Skin epidermis (tissue), 12 donors: ENCODE data around the gene COL27A1.
"Not testable (repeated sequence)": the region's sequence is repeated elsewhere in the genome, so short reads cannot be mapped to it uniquely, and the experiment has no call there.

Experiments
- H3K27ac ChIP-seq, 21 experiments: fragments of 200-600 bp; sonication (generic) in 11 of 21; one replicate each; pipeline ENCODE4 v1.5.0; 2020; ENCODE audit warnings: mild to moderate bottlenecking in 3 of 21, inconsistent platforms in 2 of 21, moderate library complexity in 2 of 21
- H3K4me3 ChIP-seq, 7 experiments: fragments of 200-600 bp; sonication (generic) in 2 of 7; one replicate each; pipeline ENCODE4 v1.5.0; 2020; ENCODE audit warnings: inconsistent platforms in 2 of 7, mild to moderate bottlenecking in 2 of 7, moderate library complexity in 1 of 7

Gene COL27A1

DNA sequence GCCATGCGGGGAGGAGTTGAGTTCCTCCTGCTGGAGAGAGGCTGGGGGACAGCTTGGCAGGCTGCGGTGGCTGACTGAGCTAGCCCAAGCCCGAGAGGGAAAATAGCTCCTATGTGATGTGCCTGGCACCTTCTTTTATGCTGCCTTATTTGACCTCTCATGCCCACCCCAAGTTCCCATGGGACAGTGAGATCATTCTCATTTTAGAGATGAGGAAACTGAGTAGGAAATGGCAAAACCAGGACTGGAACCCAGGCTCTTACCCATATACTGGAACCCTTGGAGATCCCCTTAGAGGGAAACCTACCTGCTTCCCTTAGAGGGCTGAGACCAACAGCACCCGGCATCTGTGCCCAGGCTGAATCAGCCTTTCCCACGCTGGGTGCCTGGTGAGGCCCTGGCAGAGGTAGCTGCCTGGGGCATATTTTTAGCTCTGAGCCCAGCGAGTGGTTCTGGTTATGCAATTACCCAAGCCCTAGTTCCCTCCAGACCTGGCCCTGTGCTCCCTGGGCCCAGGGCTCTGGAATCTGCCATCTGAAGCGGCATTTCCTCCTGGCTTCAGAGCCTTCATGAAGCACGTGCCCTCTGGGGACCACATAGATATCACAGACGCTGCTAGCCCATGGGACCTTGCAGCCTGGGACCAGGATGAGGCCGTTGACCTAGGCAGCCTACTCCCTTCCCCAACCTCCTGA lies 23.6 kb downstream of the COL27A1 start:
- no peak overlapping the region for H3K4me3 ChIP-seq
- H3K27ac ChIP-seq = peak overlapping the region in 2 of 21 experiments; percentile 32 to 50

DNA sequence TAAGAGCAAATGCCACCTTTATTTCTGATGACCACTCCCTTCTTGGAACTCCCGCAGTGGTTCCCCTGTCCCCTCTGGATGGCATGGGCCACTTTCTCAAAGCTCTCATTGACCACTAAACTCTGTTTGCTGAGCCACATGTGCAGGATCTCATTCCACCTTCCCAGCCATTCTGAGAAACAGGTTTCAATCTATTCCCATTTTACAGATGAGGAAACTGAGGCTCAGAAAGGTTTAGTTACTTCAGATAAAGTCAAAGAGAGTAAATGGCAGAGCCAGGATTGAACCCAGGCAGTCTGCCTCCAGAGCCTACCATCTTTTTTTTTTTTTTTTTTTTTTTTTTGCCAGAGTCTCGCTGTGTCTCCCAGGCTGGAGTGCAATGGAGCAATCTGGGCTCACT lies 24.2 kb downstream of the COL27A1 start:
- no peak overlapping the region for H3K27ac ChIP-seq
- no peak overlapping the region for H3K4me3 ChIP-seq

DNA sequence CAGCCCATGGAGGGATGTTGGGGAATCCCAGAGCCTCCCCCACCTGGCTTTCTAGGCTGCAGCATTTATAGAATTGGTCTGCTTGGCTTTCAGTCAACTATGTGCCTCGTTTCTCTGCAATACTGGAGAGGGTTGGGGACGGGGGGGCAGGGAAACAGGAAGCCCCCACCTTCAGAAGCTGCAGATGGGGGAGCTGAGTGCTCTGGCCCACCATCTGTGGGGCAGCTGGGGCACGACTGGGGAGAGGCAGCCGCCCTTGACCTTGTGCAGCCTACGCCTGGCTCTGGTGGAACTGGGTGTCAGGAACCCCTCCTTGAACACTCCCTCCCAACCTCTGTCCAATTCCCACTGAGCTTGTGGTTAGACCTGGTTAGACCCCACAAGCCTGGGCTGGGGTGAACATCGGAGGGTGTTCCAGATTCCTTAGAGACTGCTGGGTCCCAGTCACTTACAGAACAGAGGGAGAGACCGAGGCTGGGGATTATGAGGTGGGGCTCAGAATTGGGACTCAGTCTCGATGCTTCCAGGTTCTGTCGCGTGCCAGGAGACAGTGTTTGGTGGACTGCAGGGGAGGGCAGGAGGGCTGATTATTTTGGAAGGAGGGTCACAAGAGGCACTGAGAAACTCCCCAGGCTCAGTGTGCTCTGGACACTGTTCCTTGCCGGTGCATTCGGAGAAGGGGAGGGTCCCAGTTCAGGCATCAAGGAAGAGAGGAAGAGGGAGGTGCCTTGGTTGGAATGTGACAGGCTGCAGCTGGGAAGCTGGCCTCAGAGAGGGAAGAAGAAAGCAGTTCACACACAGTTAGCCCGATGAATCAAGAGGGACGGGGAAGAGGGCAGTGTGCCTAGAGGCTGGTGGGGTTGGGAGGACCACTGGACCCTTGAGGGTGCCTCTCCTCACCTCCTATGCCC lies 25.6 kb downstream of the COL27A1 start:
- peak overlapping the region in 1 of 21 experiments; percentile 19 for H3K27ac ChIP-seq
- no peak overlapping the region for H3K4me3 ChIP-seq

DNA sequence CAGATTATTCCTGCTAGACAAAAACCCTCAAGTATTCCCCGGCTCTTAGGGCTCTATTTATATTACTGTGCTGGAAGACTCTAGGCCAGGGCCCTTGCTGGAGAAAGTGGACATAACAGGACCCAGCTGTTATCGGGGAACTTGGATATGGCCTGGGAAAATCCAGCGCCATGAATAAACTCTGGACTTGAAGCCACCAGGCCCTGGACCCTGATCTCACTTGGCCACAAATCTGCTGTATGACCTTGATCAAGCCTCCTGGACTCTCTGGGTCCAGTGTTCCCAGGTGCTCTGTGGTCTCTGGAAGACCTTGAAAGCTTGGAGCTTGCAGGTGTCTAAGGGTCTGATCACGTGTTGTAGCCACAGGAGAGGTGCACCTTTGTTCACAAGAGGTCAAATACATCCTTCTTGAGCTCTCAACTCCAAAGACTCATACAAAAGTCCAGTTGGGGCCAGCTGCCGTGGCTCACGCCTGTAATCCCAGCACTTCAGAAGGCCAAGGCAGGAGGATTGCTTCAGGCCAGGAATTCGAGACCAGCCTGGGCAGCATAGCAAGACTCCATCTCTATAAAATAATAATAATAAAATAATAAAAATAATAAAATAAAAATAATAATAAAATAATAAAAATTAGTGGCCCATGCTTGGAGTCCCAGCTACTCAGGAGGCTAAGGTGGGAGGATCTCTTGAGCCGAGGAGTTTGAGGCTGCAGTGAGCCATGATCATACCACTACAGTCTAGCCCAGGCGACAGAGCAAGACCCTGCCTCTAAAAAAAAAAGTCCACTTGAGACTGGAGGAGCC lies 26.5 kb downstream of the COL27A1 start:
- Histone ChIP-seq H3K27ac (peak overlapping the region in 1 of 21 experiments; percentile 19), H3K4me3 (no peak overlapping the region)

DNA sequence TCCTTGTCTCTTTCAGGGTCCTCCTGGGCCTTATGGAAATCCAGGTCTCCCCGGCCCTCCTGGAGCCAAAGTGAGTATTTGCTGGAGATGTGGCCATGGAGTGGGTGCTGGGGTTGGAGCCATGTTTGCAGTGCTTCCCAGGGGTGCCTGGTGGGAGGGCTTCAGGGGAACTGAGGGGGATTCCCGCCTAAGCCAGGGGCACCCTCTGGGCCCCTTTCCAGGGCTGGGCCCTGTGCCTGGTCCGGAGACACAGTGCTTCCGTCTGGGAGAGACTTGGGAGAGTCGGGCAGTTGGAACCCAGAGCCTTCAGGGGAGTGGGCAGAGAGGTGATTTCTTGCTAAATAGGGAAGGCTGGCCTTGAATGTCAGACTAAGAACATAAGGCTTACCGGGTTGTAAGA lies 27.7 kb downstream of the COL27A1 start:
- no peak overlapping the region for H3K4me3 ChIP-seq
- no peak overlapping the region for H3K27ac ChIP-seq

DNA sequence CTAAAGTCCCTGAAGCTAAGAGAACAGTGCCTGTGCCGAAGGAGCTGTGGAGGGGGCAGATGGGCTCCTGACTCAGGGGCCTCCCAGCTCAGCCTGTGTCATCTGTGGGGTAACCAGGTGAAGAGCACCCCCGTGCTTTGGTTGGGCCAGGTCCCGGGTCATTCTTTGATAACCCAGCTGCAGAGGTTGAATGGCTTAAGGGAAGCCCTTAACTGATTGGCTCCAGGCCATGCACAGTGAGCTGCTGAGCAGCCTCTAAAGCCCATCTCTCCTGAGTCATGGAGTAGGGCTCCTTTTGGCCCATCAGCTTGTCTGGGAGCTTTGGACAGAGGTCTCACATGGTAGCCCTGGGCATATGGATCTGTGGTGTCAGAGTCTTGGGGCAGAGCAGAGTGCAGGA lies 28.7 kb downstream of the COL27A1 start:
- Histone ChIP-seq H3K4me3 (no peak overlapping the region), H3K27ac (no peak overlapping the region)

DNA sequence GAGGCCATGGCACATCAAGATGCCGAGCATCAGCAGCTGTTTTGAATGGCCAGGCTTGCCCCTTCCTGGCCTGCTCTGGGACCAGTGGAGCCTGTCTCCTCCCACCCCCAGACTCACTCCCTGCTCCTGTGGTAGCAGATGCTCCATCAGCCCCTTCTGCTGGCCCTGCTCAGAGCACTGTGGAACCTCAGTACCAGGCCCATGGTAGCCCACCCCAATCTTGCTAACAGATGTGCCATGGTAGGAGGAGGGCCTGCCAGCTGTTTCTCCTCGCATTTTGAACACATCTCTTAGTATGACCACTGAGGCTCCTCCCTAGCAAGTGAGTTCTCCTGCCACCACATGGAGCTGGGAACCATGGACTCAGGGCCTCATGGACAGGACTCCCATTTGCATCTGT lies 29.5 kb downstream of the COL27A1 start:
- no peak overlapping the region for H3K27ac ChIP-seq

DNA sequence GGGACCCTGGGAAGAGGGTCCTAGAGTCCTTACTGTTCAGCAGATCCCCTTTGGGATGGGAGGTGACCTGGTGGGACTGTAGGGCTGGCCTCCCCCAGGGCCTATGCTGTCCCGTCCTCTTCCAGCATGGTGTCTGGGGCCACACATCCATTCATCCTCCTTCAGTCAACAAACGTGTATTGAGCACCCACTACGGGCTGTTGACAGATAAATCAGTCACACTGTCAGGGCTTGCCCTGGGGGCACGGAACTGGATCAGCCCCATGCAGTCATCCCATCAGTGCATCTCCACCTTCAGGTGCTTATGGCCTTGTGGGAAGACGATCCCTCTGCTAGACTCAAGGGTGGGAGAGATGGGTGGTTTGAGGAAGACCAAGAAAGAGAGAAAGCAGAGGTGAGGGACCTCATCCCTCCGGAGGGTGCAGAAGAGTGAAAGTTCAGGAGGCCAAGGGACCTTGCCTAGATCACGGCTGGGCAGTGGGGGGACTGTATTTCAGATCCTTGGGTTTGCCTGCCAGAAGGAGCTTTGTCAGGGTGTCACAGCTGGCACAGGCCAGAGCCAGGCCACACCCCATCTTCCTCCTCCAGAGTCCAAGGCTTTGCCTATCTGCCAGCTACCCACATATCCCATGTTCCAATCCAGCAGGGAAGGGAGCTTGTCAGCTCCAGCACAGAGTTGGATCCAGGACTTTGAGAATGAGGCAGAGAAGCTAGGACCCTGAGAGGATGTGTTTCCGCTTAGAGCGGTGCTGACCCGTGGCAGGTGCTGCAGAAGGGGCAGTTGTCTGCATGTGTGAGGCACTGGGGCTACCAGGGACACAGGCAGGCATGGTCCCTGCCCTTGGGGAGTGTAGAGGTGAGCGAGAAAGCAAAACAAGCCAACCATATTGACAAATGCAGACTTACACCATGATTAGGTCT lies 30.5 kb downstream of the COL27A1 start:
- H3K4me3 ChIP-seq = no peak overlapping the region
- H3K27ac ChIP-seq = no peak overlapping the region

More for the DNA sequence above, 29.5 kb downstream of the COL27A1 start:
- no peak overlapping the region for H3K4me3 ChIP-seq

DNA sequence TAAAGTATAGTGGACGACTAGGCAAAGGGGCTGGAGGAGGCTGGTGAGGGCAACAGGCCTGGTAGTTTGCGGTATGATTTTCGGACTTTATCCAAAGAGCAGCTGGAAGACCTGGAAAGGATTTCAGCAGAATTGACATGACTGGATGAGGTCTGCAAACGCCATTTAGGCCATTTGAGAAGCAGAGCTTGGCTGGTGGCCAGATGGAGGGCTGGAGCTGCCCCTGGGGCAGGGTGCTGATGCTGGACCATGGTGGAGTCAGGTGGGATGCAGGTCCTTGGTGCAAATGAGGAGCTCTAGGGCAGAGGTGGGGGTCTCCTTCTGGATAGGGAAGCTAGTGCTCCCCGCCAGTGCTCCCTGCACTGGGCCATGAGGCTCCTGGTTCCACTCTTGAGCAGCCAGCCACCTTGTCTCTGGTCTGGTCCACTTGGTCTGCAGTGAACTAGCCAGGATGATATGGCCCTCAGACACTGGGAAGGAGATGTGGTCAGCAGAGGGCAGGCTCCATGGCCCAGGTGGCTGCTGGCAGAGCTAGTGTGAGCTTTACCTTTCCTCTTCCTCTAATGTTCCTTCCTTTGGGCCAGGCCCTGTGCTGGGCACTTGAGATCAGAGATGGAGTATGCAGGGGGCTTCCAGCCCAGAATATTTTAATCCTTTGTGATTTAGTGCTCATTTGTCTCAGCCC lies 31.4 kb downstream of the COL27A1 start:
- Histone ChIP-seq H3K4me3 (no peak overlapping the region), H3K27ac (no peak overlapping the region)

DNA sequence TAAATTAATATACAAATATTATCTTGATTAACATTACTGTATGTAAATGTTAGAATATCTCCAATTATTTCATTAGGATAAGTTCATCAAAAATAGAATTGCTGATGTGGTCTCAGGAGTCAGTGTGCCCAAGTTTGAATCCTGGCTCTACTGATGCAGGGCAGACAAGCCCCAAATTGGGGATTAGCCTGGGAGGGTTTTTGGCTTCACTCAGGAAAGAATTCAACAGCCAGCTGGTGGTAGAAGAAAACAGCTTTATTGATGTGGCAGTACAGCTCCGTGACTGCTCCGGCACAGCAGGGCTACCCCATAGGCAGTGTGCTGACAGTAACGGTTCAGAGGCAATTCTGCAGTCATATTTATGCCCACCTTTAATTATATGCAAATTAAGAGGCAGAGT lies 32.5 kb downstream of the COL27A1 start:
- H3K4me3 ChIP-seq = no peak overlapping the region
- no peak overlapping the region for H3K27ac ChIP-seq

DNA sequence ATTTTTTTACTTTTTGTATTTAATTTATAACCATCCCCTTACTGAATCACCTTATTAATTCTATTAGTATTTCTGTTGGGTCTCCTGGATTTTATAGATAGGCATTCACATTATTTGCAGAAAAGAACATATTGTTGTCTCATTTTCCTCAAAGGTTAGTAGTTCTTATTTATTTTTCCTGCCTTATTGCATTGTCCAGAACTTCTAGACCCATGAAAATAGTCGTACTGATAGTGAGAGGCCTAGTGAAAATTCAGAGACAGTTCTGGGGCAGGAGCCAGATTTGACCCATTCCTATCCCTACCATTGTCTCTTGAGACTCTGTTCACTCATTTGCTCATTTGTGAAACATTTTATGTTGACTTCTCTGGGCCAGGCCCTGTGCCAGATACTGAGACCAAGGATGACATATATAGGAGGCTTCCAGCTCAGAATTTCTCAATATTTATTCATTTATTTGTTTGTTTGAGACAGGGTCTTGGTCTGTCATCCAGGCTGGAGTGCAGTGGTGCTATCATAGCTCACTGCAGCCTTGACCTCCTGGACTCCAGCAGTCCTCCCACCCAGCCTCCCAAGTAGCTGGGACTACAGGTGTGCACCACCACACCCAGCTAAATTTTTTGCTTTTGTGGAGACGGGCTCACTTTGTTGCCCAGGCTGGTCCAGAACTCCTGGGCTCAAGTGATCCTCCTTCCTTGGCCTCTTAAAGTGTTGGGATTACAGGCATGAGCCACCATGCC lies 34.7 kb downstream of the COL27A1 start:
- Histone ChIP-seq H3K27ac (no peak overlapping the region), H3K4me3 (no peak overlapping the region)

DNA sequence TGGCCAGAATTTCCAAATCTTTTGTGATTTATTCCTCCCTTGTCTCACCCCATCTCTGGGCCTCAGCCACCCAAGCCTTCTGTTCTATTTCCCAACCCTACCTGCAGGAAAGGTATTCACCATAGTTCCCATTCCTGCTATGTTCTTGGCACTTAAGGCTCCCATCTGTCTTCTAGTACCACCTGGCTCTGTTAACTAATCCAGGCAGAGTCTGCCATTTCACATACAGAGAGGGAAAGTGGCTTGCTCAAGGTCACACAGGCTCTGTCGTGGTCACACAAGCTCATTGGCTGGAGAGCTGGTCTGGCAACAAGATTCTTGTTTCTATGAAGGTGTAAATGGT lies 35.2 kb downstream of the COL27A1 start:
- H3K27ac ChIP-seq = no peak overlapping the region
- H3K4me3 ChIP-seq = no peak overlapping the region

DNA sequence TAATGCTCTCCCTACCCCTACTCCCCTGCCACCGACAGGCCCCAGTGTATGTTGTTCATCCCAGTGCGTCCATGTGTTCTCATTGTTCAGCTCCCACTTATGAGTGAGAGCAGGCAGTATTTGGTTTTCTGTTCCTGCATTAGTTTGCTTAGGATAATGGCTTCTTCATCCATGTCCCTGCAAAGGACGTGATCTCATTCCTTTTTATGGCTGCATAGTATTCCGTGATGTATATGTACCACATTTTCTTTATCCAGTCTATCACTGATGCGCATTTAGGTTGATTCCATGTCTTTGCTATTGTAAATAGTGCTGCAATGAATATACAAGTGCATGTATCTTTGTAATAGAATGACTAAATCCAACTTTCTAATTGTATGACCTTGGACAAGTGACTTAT lies 36.1 kb downstream of the COL27A1 start:
- not testable (repeated sequence) for H3K4me3 ChIP-seq, H3K27ac ChIP-seq

DNA sequence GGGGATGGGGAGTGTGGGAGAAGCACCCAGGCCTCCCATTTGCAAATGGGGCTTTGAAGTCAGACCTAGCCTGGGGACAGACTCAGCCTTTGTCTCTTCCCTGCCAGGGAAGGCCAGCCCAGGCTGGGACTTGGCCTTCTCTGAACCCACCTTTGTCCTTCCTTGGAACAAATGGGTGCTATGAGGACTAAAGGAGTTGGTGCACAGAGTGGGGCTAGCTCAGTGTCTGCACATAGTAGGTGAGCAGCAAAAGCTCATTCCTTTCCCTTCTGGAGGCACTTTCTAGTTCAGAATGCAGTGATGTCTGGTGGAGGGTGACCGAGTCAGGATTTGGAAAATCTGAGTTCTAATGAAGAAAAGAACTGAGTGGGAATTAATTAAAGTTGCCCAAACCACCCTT lies 37.2 kb downstream of the COL27A1 start:
- no peak overlapping the region for H3K27ac ChIP-seq
- H3K4me3 ChIP-seq = no peak overlapping the region

DNA sequence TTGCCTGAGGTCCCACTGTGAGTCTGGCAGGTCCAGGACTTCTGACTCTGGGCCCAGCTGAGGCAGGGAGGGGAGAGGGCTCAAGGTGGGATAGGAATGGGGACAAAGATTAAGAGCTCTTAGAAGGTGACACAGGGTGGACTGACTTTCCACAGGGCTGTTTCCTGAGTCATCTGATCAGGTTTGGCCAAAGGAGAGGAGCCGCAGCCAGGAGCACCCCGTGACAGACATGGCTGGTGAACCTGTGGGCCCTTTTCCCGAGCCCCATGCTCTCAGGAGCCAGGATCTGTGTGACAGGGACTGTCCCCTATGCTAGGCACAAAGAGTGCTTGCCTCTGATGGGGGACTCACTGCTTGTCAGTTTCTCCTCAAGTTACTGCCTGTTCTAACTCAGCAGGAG lies 37.8 kb downstream of the COL27A1 start:
- Histone ChIP-seq H3K4me3 (no peak overlapping the region), H3K27ac (no peak overlapping the region)

DNA sequence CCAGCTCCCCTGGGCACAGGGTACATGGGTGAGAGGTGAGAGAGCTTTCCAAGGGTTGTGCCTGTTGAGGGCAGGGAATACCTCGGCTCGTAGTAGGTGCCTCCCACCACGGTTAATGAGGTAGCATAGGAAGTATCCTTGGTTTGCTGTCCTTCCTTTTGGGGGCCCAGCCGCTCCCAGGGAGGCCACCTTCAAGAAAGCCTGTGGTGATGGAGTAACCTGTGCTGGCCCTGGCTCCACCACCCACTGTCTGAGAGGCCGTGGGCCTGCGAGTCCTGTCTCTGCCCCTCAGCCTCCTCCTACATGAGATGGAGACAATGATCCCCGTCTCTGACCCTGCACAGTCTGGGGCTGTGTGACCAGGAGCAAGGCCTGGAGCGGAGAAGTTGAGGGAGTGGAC lies 40.8 kb downstream of the COL27A1 start:
- Histone ChIP-seq H3K27ac (no peak overlapping the region), H3K4me3 (no peak overlapping the region)

DNA sequence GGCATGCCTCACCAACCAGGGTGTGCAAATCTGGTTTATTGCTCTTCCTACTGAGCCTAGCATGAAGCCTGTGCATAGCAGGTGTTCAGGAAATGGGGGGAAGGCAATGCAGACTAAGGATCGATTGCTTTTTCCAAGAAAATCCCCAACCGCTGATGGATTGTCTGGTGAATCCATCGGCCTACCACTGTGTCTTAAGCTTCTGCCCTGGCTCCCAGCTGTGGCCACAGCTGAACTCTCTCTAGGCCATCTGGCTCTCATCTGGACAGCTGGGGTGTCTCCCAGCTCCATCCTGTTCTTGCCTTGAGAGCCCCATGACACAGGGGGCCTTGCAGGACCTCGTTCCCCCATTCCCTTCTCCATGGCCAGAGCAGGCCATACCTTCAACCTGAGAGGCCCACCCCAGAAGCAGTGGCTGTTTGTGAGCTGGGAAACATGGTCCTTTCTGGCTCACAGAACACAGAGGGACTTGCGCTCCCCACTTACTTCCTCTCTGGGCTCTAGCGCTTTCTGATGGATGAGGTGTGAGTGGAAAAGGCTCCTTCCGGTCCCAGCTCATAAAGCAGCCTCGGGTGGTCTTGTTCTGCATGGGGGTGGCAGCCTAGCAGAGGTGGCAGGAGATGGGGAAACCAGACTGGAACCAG lies 41.8 kb downstream of the COL27A1 start:
- no peak overlapping the region for H3K4me3 ChIP-seq
- H3K27ac ChIP-seq = peak overlapping the region in 1 of 21 experiments; percentile 55
